A673 (cell line): ENCODE measurements around the gene SEC62. TPM values are rescaled to one million over a fixed set of nuclear protein-coding genes. Genes with fewer than 3 reads are reported as not detected.

Experiments used
- BruUV-seq: library from RNA; stranded (reverse); fragments of 400-500 nt; replicated peaks from 2 replicates; lab custom pipeline; 2021; lab: Mats Ljungman, UMichigan
- CTCF ChIA-PET: fragments of 300-600 bp; sonication (Branson Sonifier 250); formaldehyde crosslinking; loops from one replicate; lab custom pipeline; 2022; ENCODE audit warnings: antibody characterized with exemption; lab: Charles Lee
- POLR2A ChIA-PET: fragments of 300-600 bp; sonication (Branson Sonifier 250); formaldehyde crosslinking; loops from one replicate; lab custom pipeline; 2022; ENCODE audit warnings: antibody characterized with exemption; ENCODE audit not compliant: low non-redundant PET; lab: Charles Lee
- DNase-seq: peaks from one replicate; pipeline ENCODE4 v3.0.0-alpha.2; 2015; ENCODE audit warnings: low spot score
- H3K27ac ChIP-seq: fragments of 200-600 bp; sonication (generic); 2 replicates; pipeline ENCODE4 v1.5.1; 2016; ENCODE audit warnings: mixed run types, low read depth, mild to moderate bottlenecking, mixed read lengths, antibody characterized with exemption, low read length; ENCODE audit not compliant: poor library complexity, severe bottlenecking
- H3K27me3 ChIP-seq: fragments of 200-600 bp; sonication (generic); replicated peaks from 2 replicates; pipeline ENCODE4 v1.6.1; 2017; ENCODE audit warnings: mixed run types, low read depth, mild to moderate bottlenecking, mixed read lengths, antibody characterized with exemption, low read length; ENCODE audit not compliant: insufficient read depth, poor library complexity
- H3K36me3 ChIP-seq: fragments of 200-600 bp; sonication (generic); 2 replicates; pipeline ENCODE4 v1.6.1; 2016; ENCODE audit warnings: mixed run types, mild to moderate bottlenecking, mixed read lengths, antibody characterized with exemption, low read length; ENCODE audit not compliant: insufficient read depth, poor library complexity, severe bottlenecking
- H3K4me1 ChIP-seq: fragments of 200-600 bp; sonication (generic); 2 replicates; pipeline ENCODE4 v1.6.1; 2017; ENCODE audit warnings: mixed run types, mild to moderate bottlenecking, mixed read lengths, antibody characterized with exemption, low read length; ENCODE audit not compliant: insufficient read depth, poor library complexity, severe bottlenecking
- H3K4me3 ChIP-seq: fragments of 200-600 bp; sonication (generic); 2 replicates; pipeline ENCODE4 v1.5.1; 2016; ENCODE audit warnings: low read depth, mixed run types, mild to moderate bottlenecking, mixed read lengths, low read length; ENCODE audit not compliant: poor library complexity, severe bottlenecking
- H3K9me3 ChIP-seq: fragments of 200-600 bp; sonication (generic); 2 replicates; pipeline ENCODE4 v1.6.1; 2016; ENCODE audit warnings: mixed run types, low read depth, mild to moderate bottlenecking, mixed read lengths, antibody characterized with exemption, low read length; ENCODE audit not compliant: poor library complexity, severe bottlenecking
- EZH2 ChIP-seq: fragments of 200-600 bp; sonication (generic); IDR thresholded peaks from 2 replicates; pipeline ENCODE4 v1.6.1; 2017; ENCODE audit warnings: borderline replicate concordance, low read depth, mild to moderate bottlenecking, mixed read lengths, antibody characterized with exemption, low read length; ENCODE audit not compliant: poor library complexity, severe bottlenecking
- intact Hi-C: fragments of 100-400 bp; cut with micrococcal nuclease; formaldehyde crosslinking; loops from one replicate; pipeline ENCODE4 v1.10.0; 2022; ENCODE audit not compliant: unreplicated experiment
- total RNA-seq: library from RNA; stranded (reverse); gene quantifications from 2 replicates; pipeline ENCODE4 v1.2.3, GENCODE V29; 2021
- TF ChIP-seq, protein P1 (sequence below): fragments of 300-800, 200-600 bp; sonication (generic); conservative IDR thresholded peaks from 2 replicates; pipeline ENCODE4 v1.5.1; 2017; ENCODE audit warnings: low read depth, mild to moderate bottlenecking, antibody characterized with exemption, low read length, moderate library complexity, mixed read lengths

Gene SEC62
- total RNA-seq, 1 experiment from 2014 or later = 80.9 TPM

GRCh38 chr3:169945313-169945712 lies 21.3 kb upstream of the SEC62 start:
- Histone ChIP-seq H3K36me3 (no peaks in the 10 kb centered on the region), H3K27me3 (no peaks in the 10 kb centered on the region), H3K4me3 (no peak overlapping the region), H3K4me1 (no peaks in the 10 kb centered on the region), H3K9me3 (no peaks in the 10 kb centered on the region), H3K27ac (no peak overlapping the region)
- ChIA-PET POLR2A (no interaction called here), CTCF (no interaction called here)
- peak; percentile 36 for DNase-seq
- BruUV-seq = no TSS peak
- TF ChIP-seq, protein P1, sequence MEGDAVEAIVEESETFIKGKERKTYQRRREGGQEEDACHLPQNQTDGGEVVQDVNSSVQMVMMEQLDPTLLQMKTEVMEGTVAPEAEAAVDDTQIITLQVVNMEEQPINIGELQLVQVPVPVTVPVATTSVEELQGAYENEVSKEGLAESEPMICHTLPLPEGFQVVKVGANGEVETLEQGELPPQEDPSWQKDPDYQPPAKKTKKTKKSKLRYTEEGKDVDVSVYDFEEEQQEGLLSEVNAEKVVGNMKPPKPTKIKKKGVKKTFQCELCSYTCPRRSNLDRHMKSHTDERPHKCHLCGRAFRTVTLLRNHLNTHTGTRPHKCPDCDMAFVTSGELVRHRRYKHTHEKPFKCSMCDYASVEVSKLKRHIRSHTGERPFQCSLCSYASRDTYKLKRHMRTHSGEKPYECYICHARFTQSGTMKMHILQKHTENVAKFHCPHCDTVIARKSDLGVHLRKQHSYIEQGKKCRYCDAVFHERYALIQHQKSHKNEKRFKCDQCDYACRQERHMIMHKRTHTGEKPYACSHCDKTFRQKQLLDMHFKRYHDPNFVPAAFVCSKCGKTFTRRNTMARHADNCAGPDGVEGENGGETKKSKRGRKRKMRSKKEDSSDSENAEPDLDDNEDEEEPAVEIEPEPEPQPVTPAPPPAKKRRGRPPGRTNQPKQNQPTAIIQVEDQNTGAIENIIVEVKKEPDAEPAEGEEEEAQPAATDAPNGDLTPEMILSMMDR = no peak
- TF ChIP-seq EZH2 = no peak
- intact Hi-C loops = no loop called here

- no peak for DNase-seq
- Histone ChIP-seq H3K9me3 (no peaks in the 10 kb centered on the region), H3K4me3 (no peak overlapping the region), H3K27me3 (no peaks in the 10 kb centered on the region), H3K27ac (no peak overlapping the region), H3K4me1 (no peaks in the 10 kb centered on the region), H3K36me3 (no peaks in the 10 kb centered on the region)
- ChIA-PET POLR2A (no interaction called here), CTCF (no interaction called here)
- no TSS peak for BruUV-seq
- intact Hi-C loops = no loop called here
- TF ChIP-seq EZH2 = no peak
- TF ChIP-seq, protein P1 = no peak
Measured at GRCh38 chr3:169946336-169946735, 20.3 kb upstream of the SEC62 start.

GRCh38 chr3:169948559-169949448 lies 17.8 kb upstream of the SEC62 start:
- no peaks in the 10 kb centered on the region for H3K4me1 ChIP-seq
- intact Hi-C loops = no loop called here

More at GRCh38 chr3:169948559-169949448, 17.8 kb upstream of the SEC62 start:
- DNase-seq = no peak
- TF ChIP-seq, protein P1 = no peak
- TF ChIP-seq EZH2 = no peak
- no TSS peak for BruUV-seq
- ChIA-PET CTCF (no interaction called here), POLR2A (no interaction called here)
- no peaks in the 10 kb centered on the region for H3K36me3 ChIP-seq
- no peak overlapping the region for H3K4me3 ChIP-seq
- no peak overlapping the region for H3K27ac ChIP-seq
- no peaks in the 10 kb centered on the region for H3K27me3 ChIP-seq
- no peaks in the 10 kb centered on the region for H3K9me3 ChIP-seq
